ENCODE measurements around the gene WDR41. TPM values are rescaled to one million over a fixed set of nuclear protein-coding genes. Genes with fewer than 3 reads are reported as not detected.

Gene WDR41
- total and polyA plus RNA-seq, 4 donors: 48.4 to 59.7 (median 53.9) TPM

DNA sequence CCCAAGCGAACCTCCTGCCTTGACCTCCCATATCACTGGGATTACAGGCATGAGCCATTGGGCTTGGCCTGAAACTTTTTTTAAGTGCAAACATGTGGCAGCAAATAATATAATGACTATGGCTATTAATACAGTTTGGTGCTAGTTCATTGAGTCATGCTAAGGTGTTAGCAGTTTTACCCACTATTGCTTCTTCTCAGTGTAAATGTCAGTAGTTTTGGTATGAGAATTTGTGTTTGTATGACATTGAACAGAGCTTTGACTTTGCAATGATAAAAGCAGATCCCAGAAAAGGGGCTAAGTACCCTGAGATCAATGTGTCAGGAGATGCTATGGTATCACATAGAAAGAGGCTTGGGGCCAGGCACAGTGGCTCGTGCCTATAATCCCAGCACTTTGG is 67.2 kb downstream of the WDR41 start:
- H3K4me3 ChIP-seq (ENCODE audit: low read length in 2 of 2): no peak overlapping the region
- H3K27me3 ChIP-seq (ENCODE audit: control insufficient read depth in 1 of 2, insufficient read depth in 2 of 2, low read length in 1 of 2): no peaks in the 10 kb centered on the region
- H3K27ac ChIP-seq (ENCODE audit: low read depth in 1 of 2, low read length in 2 of 2): peak overlapping the region in 1 of 2 donors; percentile 41
- ATAC-seq (ENCODE audit: low FRiP score): no peak
- peaks cover 4 to 19% of the 10 kb centered on the region in 2 donors for H3K4me1 ChIP-seq (ENCODE audit: control insufficient read depth in 1 of 2, insufficient read depth in 2 of 2, low read length in 2 of 2)
- H3K9me3 ChIP-seq (ENCODE audit: control insufficient read depth, low read length): no peaks in the 10 kb centered on the region
- no peak for DNase-seq
- intact Hi-C loops (cut with DNase I): no loop called here
- peaks cover 2 to 3% of the 10 kb centered on the region in 2 donors for H3K36me3 ChIP-seq (ENCODE audit: control insufficient read depth in 1 of 2, insufficient read depth in 2 of 2, low read length in 1 of 2)
- 89 to 92% methylated on average over 2 of the region's 2 CpGs for WGBS, 2 donors

- Histone ChIP-seq H3K4me3 (ENCODE audit: low read length in 2 of 2) (no peak overlapping the region), H3K27ac (ENCODE audit: low read depth in 1 of 2, low read length in 2 of 2) (peak overlapping the region; percentile 34 to 69), H3K27me3 (ENCODE audit: control insufficient read depth in 1 of 2, insufficient read depth in 2 of 2, low read length in 1 of 2) (no peaks in the 10 kb centered on the region), H3K9me3 (ENCODE audit: control insufficient read depth, low read length) (no peaks in the 10 kb centered on the region), H3K36me3 (ENCODE audit: control insufficient read depth in 1 of 2, insufficient read depth in 2 of 2, low read length in 1 of 2) (peaks cover 3 to 4% of the 10 kb centered on the region in 2 donors), H3K4me1 (ENCODE audit: control insufficient read depth in 1 of 2, insufficient read depth in 2 of 2, low read length in 2 of 2) (peaks cover 4 to 15% of the 10 kb centered on the region in 2 donors)
- intact Hi-C loops (cut with DNase I): no loop called here
- DNase-seq: no peak
- no peak for ATAC-seq (ENCODE audit: low FRiP score)
- WGBS, 2 donors: 0 to 7% methylated on average over 2 of the region's 2 CpGs
Measured at GRCh38 chr5:77423022-77423750, 68.9 kb downstream of the WDR41 start.

GRCh38 chr5:77420940-77421339 is 71.2 kb downstream of the WDR41 start:
- peaks cover 6 to 19% of the 10 kb centered on the region in 2 donors for H3K4me1 ChIP-seq (ENCODE audit: control insufficient read depth in 1 of 2, insufficient read depth in 2 of 2, low read length in 2 of 2)
- peak overlapping the region in 1 of 2 donors; percentile 51 for H3K27ac ChIP-seq (ENCODE audit: low read depth in 1 of 2, low read length in 2 of 2)
- DNase-seq (no peak), ATAC-seq (ENCODE audit: low FRiP score) (no peak)
- intact Hi-C loops (cut with DNase I): no loop called here
- no peak overlapping the region for H3K4me3 ChIP-seq (ENCODE audit: low read length in 2 of 2)
- no peaks in the 10 kb centered on the region for H3K27me3 ChIP-seq (ENCODE audit: control insufficient read depth in 1 of 2, insufficient read depth in 2 of 2, low read length in 1 of 2)
- H3K36me3 ChIP-seq (ENCODE audit: control insufficient read depth in 1 of 2, insufficient read depth in 2 of 2, low read length in 1 of 2): peaks cover 3 to 4% of the 10 kb centered on the region in 2 donors
- no peaks in the 10 kb centered on the region for H3K9me3 ChIP-seq (ENCODE audit: control insufficient read depth, low read length)
- WGBS, 2 donors: 71 to 77% methylated on average over 3 of the region's 3 CpGs

GRCh38 chr5:77419644-77420582 is 72.2 kb downstream of the WDR41 start:
- H3K27ac ChIP-seq (ENCODE audit: low read depth in 1 of 2, low read length in 2 of 2): peak overlapping the region; percentile 61 to 98
- 84 to 85% methylated on average over 8 of the region's 8 CpGs for WGBS, 2 donors

DNA sequence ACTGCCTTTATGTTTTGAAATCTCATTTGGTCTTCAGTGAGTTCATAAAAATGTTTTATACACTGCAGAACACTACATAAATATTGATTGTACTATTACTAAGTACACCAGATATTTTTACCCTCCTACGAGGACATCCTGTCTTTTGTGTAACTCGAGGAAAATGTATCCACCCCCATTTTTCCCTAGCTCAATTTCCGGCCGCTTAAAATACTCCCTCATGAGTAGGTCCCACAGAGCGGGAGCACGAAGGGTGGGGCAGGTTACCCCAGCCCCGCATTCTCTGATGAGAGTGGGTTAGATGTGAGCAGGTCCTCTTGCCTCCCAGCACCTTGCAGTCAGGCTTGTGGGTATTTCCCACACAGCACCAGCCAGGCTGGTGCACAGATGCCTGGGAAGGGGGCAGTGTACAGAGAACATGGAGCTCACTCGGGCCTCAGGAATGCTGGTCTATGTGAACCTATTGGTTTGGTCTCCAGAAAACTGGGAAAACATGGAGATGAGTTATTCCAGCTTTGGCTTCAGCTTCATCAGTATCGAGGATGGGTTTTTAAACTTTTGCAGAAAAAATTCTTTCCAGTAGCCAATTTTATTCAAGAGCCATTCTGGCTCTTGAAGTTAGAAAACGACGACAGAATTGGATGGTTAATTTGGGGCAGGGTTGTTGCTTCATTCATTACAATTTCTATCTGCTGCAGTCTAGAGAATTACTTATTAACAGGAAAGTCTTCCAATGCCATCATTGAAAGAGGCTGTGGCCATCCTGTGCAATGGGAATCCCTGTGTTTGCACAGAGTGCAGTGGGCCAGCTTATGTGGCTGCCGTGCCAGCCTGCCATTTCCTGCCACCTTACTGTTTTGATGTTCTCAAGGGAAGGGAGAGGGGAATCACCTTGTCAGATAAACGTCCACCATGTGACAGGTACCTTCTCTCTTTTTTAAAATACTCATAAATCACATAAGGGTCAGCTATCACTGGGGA is 73.2 kb downstream of the WDR41 start:
- DNase-seq (peak in 1 of 2 donors; percentile 82), ATAC-seq (ENCODE audit: low FRiP score) (peak; percentile 73)
- H3K36me3 ChIP-seq (ENCODE audit: control insufficient read depth in 1 of 2, insufficient read depth in 2 of 2, low read length in 1 of 2): peaks cover 3 to 4% of the 10 kb centered on the region in 2 donors

More at GRCh38 chr5:77419644-77420582, 72.2 kb downstream of the WDR41 start:
- H3K4me3 ChIP-seq (ENCODE audit: low read length in 2 of 2): no peak overlapping the region
- peaks cover 6 to 19% of the 10 kb centered on the region in 2 donors for H3K4me1 ChIP-seq (ENCODE audit: control insufficient read depth in 1 of 2, insufficient read depth in 2 of 2, low read length in 2 of 2)
- intact Hi-C loops (cut with DNase I): loop anchor here (5.0 to 10.0 kb wide), 2 partner anchors 63 to 115 kb away; no protein-coding TSS in a partner anchor
- H3K27me3 ChIP-seq (ENCODE audit: control insufficient read depth in 1 of 2, insufficient read depth in 2 of 2, low read length in 1 of 2): no peaks in the 10 kb centered on the region
- DNase-seq (no peak), ATAC-seq (ENCODE audit: low FRiP score) (no peak)
- H3K9me3 ChIP-seq (ENCODE audit: control insufficient read depth, low read length): no peaks in the 10 kb centered on the region
- H3K36me3 ChIP-seq (ENCODE audit: control insufficient read depth in 1 of 2, insufficient read depth in 2 of 2, low read length in 1 of 2): peaks cover 3 to 4% of the 10 kb centered on the region in 2 donors

DNA sequence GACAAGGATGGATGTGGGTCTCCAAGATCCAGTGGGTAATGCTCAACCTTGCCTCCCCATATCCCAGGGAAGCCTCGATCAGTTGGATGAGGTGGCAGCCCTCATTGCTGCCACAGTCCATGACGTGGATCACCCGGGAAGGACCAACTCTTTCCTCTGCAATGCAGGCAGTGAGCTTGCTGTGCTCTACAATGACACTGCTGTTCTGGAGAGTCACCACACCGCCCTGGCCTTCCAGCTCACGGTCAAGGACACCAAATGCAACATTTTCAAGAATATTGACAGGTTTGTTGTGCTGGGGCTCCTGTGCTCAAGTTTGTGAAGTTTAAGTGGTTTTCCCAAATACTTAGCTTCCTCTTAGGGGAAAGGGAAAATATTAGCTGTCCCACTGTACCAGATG is 74.0 kb downstream of the WDR41 start:
- ATAC-seq (ENCODE audit: low FRiP score): no peak
- H3K27ac ChIP-seq (ENCODE audit: low read depth in 1 of 2, low read length in 2 of 2): peak overlapping the region; percentile 97 to 100

More for the DNA sequence above, 73.2 kb downstream of the WDR41 start:
- H3K4me3 ChIP-seq (ENCODE audit: low read length in 2 of 2): no peak overlapping the region
- intact Hi-C loops (cut with DNase I): loop anchor here (5.0 to 10.0 kb wide), 2 partner anchors 62 to 114 kb away; no protein-coding TSS in a partner anchor
- H3K4me1 ChIP-seq (ENCODE audit: control insufficient read depth in 1 of 2, insufficient read depth in 2 of 2, low read length in 2 of 2): peaks cover 6 to 16% of the 10 kb centered on the region in 2 donors
- WGBS, 2 donors: 29% methylated on average over 13 of the region's 13 CpGs
- no peaks in the 10 kb centered on the region for H3K27me3 ChIP-seq (ENCODE audit: control insufficient read depth in 1 of 2, insufficient read depth in 2 of 2, low read length in 1 of 2)
- no peaks in the 10 kb centered on the region for H3K9me3 ChIP-seq (ENCODE audit: control insufficient read depth, low read length)
- H3K27ac ChIP-seq (ENCODE audit: low read depth in 1 of 2, low read length in 2 of 2): peak overlapping the region; percentile 50 to 98

GRCh38 chr5:77413049-77413448 is 79.1 kb downstream of the WDR41 start:
- intact Hi-C loops (cut with DNase I): loop anchor here in 1 of 2 donors (10.0 kb wide), 1 partner anchor 108 kb away; no protein-coding TSS in a partner anchor
- peaks cover 4 to 8% of the 10 kb centered on the region in 2 donors for H3K4me1 ChIP-seq (ENCODE audit: control insufficient read depth in 1 of 2, insufficient read depth in 2 of 2, low read length in 2 of 2)
- ATAC-seq (ENCODE audit: low FRiP score) (no peak), DNase-seq (no peak)
- no peaks in the 10 kb centered on the region for H3K27me3 ChIP-seq (ENCODE audit: control insufficient read depth in 1 of 2, insufficient read depth in 2 of 2, low read length in 1 of 2)
- 90 to 93% methylated on average over 7 of the region's 7 CpGs for WGBS, 2 donors
- H3K27ac ChIP-seq (ENCODE audit: low read depth in 1 of 2, low read length in 2 of 2): no peak overlapping the region
- peaks cover 0 to 3% of the 10 kb centered on the region in 2 donors for H3K36me3 ChIP-seq (ENCODE audit: control insufficient read depth in 1 of 2, insufficient read depth in 2 of 2, low read length in 1 of 2)
- no peaks in the 10 kb centered on the region for H3K9me3 ChIP-seq (ENCODE audit: control insufficient read depth, low read length)
- no peak overlapping the region for H3K4me3 ChIP-seq (ENCODE audit: low read length in 2 of 2)

More for the DNA sequence above, 74.0 kb downstream of the WDR41 start:
- H3K27me3 ChIP-seq (ENCODE audit: control insufficient read depth in 1 of 2, insufficient read depth in 2 of 2, low read length in 1 of 2): no peaks in the 10 kb centered on the region
- no peaks in the 10 kb centered on the region for H3K9me3 ChIP-seq (ENCODE audit: control insufficient read depth, low read length)
- H3K4me3 ChIP-seq (ENCODE audit: low read length in 2 of 2): no peak overlapping the region
- 35 to 38% methylated on average over 5 of the region's 5 CpGs for WGBS, 2 donors
- intact Hi-C loops (cut with DNase I): loop anchor here (5.0 to 10.0 kb wide), 2 partner anchors 61 to 113 kb away; no protein-coding TSS in a partner anchor
- H3K4me1 ChIP-seq (ENCODE audit: control insufficient read depth in 1 of 2, insufficient read depth in 2 of 2, low read length in 2 of 2): peaks cover 6 to 16% of the 10 kb centered on the region in 2 donors
- H3K36me3 ChIP-seq (ENCODE audit: control insufficient read depth in 1 of 2, insufficient read depth in 2 of 2, low read length in 1 of 2): peaks cover 3 to 4% of the 10 kb centered on the region in 2 donors
- DNase-seq: no peak
